Fibroblast of lung (primary cell): ENCODE data around the gene MAPKAPK3. TPM values are rescaled to one million over a fixed set of nuclear protein-coding genes. Genes with fewer than 3 reads are reported as not detected.

Experiments used
- DNase-seq, 2 donors: peaks; one replicate each; pipeline versions ENCODE4 v3.0.0 to v3.0.0-alpha.2; 2010; ENCODE audit warnings: low read depth in 2 of 2
- H2AFZ ChIP-seq: 2 replicates; pipeline ENCODE4 v1.5.1; 2012; ENCODE audit warnings: low read length, control low read depth, inconsistent platforms
- H3K27ac ChIP-seq: 2 replicates; pipeline ENCODE4 v1.5.1; 2011; ENCODE audit warnings: low read length, control low read depth; ENCODE audit not compliant: insufficient read depth
- H3K27me3 ChIP-seq: 2 replicates; pipeline ENCODE4 v1.5.1; 2011; ENCODE audit warnings: mild to moderate bottlenecking, low read length; ENCODE audit not compliant: control insufficient read depth, insufficient read depth
- H3K36me3 ChIP-seq: 2 replicates; pipeline ENCODE4 v1.5.1; 2011; ENCODE audit warnings: low read length; ENCODE audit not compliant: control insufficient read depth, insufficient read depth
- H3K4me1 ChIP-seq: 2 replicates; pipeline ENCODE4 v1.5.1; 2011; ENCODE audit warnings: low read length; ENCODE audit not compliant: control insufficient read depth, insufficient read depth; ENCODE audit errors: extremely low read depth
- H3K4me2 ChIP-seq: 2 replicates; pipeline ENCODE4 v1.5.1; 2011; ENCODE audit warnings: low read length, control low read depth; ENCODE audit not compliant: insufficient read depth; ENCODE audit errors: extremely low read depth
- H3K4me3 ChIP-seq, 4 experiments: fragments of 200-600 bp in 1 of 4; sonication (generic) in 1 of 4; replicated peaks in 1 of 4; 2 replicates each; pipeline ENCODE4 v1.5.1; 2011 to 2016; ENCODE audit warnings: low read length in 4 of 4, low read depth in 3 of 4, mild to moderate bottlenecking in 3 of 4, control low read depth in 2 of 4, inconsistent platforms in 1 of 4, mixed read lengths in 1 of 4; ENCODE audit not compliant: insufficient read depth in 1 of 4; ENCODE audit errors: control extremely low read depth in 1 of 4
- H3K79me2 ChIP-seq: 2 replicates; pipeline ENCODE4 v1.5.1; 2012; ENCODE audit warnings: mild to moderate bottlenecking, low read length, inconsistent platforms; ENCODE audit not compliant: control insufficient read depth, insufficient read depth
- H3K9ac ChIP-seq: 2 replicates; pipeline ENCODE4 v1.5.1; 2011; ENCODE audit warnings: mild to moderate bottlenecking, low read length, control low read depth; ENCODE audit not compliant: insufficient read depth
- H3K9me3 ChIP-seq: 2 replicates; pipeline ENCODE4 v1.5.1; 2012; ENCODE audit warnings: low read depth, low read length; ENCODE audit not compliant: control insufficient read depth, insufficient read depth
- H4K20me1 ChIP-seq: 2 replicates; pipeline ENCODE4 v1.5.1; 2011; ENCODE audit warnings: low read length; ENCODE audit not compliant: control insufficient read depth, insufficient read depth; ENCODE audit errors: extremely low read depth
- CTCF ChIP-seq, 2 donors: IDR thresholded peaks in 1 of 2; conservative IDR thresholded peaks in 1 of 2; 1 replicate in 1 of 2; 2 replicates in 1 of 2; pipeline ENCODE4 v1.5.1; 2011 to 2012; ENCODE audit warnings: low read length in 2 of 2, control low read depth in 1 of 2, inconsistent platforms in 1 of 2, low read depth in 1 of 2, mild to moderate bottlenecking in 1 of 2
- EZH2 ChIP-seq: IDR thresholded peaks from 2 replicates; pipeline ENCODE4 v1.5.1; 2012; ENCODE audit warnings: low read length, control low read depth, mild to moderate bottlenecking; ENCODE audit errors: missing control alignments
- polyA plus RNA-seq, 2 donors: library from polyadenylated mRNA; depleted of rRNA in 1 of 2; stranded (reverse) in 1 of 2; unstranded in 1 of 2; fragments of >200 nt; gene quantifications; 2 replicates each; pipeline ENCODE4 v1.2.1, GENCODE V29; 2011 to 2012; ENCODE audit warnings: missing spikeins in 1 of 2
- total RNA-seq: library from RNA; depleted of rRNA; stranded (reverse); fragments of >200 nt; gene quantifications from 2 replicates; pipeline ENCODE4 v1.2.1, GENCODE V29; 2014

The MAPKAPK3 gene
- total and polyA plus RNA-seq, 2 donors (not counting 1 experiment from before 2014, with no cell fraction given): 34.3 to 38.4 TPM

- Histone ChIP-seq H3K4me1 (no peaks in the 10 kb centered on the region), H3K9me3 (no peaks in the 10 kb centered on the region), H2AFZ (no peak overlapping the region), H3K79me2 (no peaks in the 10 kb centered on the region), H3K36me3 (no peaks in the 10 kb centered on the region), H3K4me2 (no peak overlapping the region), H3K4me3 (no peak overlapping the region), H3K27me3 (no peaks in the 10 kb centered on the region), H4K20me1 (no peaks in the 10 kb centered on the region), H3K27ac (no peak overlapping the region), H3K9ac (no peak overlapping the region)
- TF ChIP-seq CTCF (conservative IDR thresholded peaks at IDR 0.05 in 1 of 2, IDR thresholded peaks at IDR 0.05 in 1 of 2; ENCODE audit: low read depth in 1 of 2, low read length in 2 of 2) (no peak), EZH2 (no peak)
- DNase-seq: no peak
Measured at GRCh38 chr3:50658831-50659230, 41.9 kb downstream of the MAPKAPK3 start.

DNA sequence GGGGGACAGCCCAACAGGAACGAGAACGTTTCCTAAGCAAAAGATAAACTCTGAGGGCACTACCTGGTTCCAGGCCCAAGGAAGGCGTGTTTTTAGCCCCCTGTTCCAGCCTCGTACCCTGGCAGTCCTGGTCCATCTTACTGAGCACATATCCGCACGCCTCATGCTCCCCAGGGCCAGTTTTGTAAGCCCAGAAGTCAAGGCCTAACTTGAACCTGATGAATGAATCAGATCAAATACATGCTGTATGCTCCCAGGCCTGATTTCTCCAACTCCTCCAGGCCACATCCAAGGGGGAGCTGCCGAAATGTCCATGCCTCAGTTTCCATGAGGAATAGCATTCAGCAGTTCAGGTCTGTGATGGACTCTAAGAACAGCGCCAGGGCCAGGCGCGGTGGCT is 43.4 kb downstream of the MAPKAPK3 start:
- no peaks in the 10 kb centered on the region for H3K9me3 ChIP-seq
- H3K36me3 ChIP-seq: no peaks in the 10 kb centered on the region
- no peaks in the 10 kb centered on the region for H3K4me1 ChIP-seq
- no peaks in the 10 kb centered on the region for H3K27me3 ChIP-seq
- no peak for TF ChIP-seq CTCF (conservative IDR thresholded peaks at IDR 0.05 in 1 of 2, IDR thresholded peaks at IDR 0.05 in 1 of 2; ENCODE audit: low read depth in 1 of 2, low read length in 2 of 2)
- TF ChIP-seq EZH2: no peak
- no peaks in the 10 kb centered on the region for H3K79me2 ChIP-seq
- no peak overlapping the region for H3K4me2 ChIP-seq
- H3K4me3 ChIP-seq: no peak overlapping the region
- H2AFZ ChIP-seq: no peak overlapping the region
- no peak overlapping the region for H3K27ac ChIP-seq
- no peak for DNase-seq
- no peaks in the 10 kb centered on the region for H4K20me1 ChIP-seq
- H3K9ac ChIP-seq: no peak overlapping the region

DNA sequence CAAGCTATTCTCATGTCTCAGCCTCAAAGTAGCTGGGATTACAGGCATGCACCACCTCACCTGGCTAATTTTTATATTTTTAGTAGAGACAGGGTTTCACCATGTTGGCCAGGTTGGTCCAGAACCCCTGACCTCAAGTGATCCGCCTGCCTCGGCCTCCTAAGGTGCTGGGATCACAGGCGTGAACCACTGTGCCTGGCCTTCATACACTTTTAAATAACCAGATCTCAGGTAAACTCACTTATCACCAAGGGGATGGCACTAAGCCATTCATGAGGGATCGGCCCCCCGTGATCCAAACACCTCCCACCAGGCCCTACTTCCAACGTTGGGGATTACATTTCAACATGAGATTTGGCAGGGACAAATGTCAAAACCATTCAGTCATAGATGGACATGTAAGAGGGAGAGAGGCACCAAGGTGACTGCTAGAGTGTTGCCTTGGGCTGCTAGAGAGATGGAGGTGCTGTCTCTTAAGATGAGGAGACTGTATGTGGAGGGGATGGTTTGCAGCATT is 44.4 kb downstream of the MAPKAPK3 start:
- H3K9me3 ChIP-seq: no peaks in the 10 kb centered on the region
- H3K4me2 ChIP-seq: no peak overlapping the region
- H3K9ac ChIP-seq: no peak overlapping the region
- H2AFZ ChIP-seq: no peak overlapping the region
- no peaks in the 10 kb centered on the region for H3K36me3 ChIP-seq
- no peaks in the 10 kb centered on the region for H3K4me1 ChIP-seq
- H3K79me2 ChIP-seq: no peaks in the 10 kb centered on the region
- H3K4me3 ChIP-seq: no peak overlapping the region
- H3K27me3 ChIP-seq: no peaks in the 10 kb centered on the region
- TF ChIP-seq CTCF (conservative IDR thresholded peaks at IDR 0.05 in 1 of 2, IDR thresholded peaks at IDR 0.05 in 1 of 2; ENCODE audit: low read depth in 1 of 2, low read length in 2 of 2) (no peak), EZH2 (no peak)
- no peak for DNase-seq
- no peak overlapping the region for H3K27ac ChIP-seq
- no peaks in the 10 kb centered on the region for H4K20me1 ChIP-seq
